ENCODE measurements around the gene SLC35A1.
A peak's percentile ranks its signal among the peaks of the same experiment; 100 is the strongest.
"Not testable (repeated sequence)": the region's sequence is repeated elsewhere in the genome, so short reads cannot be mapped to it uniquely, and the experiment has no call there.

SLC35A1 gene, protein sequence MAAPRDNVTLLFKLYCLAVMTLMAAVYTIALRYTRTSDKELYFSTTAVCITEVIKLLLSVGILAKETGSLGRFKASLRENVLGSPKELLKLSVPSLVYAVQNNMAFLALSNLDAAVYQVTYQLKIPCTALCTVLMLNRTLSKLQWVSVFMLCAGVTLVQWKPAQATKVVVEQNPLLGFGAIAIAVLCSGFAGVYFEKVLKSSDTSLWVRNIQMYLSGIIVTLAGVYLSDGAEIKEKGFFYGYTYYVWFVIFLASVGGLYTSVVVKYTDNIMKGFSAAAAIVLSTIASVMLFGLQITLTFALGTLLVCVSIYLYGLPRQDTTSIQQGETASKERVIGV

DNA sequence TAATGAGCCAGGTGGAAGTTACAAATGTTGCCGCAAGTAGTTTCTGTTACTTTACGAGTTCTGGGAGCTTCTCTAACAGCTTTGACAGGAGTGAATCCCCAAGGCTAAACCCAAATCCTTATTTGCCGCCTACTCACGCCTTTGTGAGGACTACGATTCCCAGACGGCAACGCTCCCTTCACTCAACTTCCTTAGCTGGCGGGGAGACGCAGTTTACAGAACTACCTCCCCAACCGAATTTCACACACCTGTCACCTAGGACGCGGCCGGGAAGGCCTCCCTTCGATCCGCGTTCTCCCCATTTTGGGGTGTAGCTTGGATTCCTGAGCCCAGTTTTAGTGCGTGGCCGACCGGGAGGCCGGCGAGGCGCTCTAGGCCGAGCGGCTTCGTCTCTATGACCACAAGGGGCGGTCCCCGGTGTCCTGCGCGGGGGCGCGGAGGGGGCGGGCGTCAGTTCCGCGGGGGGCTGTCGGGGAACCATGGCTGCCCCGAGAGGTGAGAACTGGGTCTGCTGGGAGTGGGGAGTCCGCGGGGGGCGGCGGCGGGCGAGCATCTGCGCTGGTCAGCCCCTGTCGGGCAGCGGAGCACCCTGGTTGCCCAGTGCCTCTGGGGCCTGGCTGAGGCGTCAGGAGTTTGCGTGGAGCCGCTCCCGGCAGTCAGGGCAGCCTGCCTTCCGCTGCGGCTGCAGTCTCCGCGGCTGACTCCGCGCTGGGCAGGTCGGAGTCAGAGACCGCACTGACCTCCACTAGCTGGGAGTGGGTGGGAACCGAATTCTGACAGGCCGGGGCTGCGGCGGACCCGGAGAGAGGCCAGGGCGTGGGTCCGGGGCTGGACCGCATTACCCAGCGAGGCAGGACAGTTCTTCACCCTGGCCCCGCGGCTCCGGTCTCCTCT is at the start of gene SLC35A1:
SLC35A1 (plus strand) TSS at position 450 of the 894 bp plus-strand sequence; CDS start at position 480, 30 bp downstream.
- peak; percentile 73 to 81 (median 74) for DNase-seq (ENCODE audit: low read depth in 3 of 3)

DNA sequence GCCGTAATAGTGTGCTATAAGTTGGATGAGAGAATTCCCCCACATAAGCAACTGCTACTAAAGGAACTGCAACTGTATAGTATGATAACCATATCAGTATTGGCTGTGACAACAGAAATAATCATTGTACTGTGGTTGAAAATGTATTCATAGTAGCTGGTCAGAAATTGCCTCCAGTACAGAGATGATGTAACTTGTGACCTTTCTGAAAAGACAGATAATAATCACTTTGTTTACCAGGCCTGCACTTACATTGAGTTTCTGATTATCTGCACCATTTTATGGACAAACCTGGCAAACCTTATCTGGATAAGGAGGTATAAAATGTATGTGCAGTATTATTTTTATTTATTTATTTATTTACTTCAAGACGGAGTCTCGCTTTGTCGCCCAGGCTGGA is 46.0 kb upstream of the SLC35A1 start:
- DNase-seq (ENCODE audit: low read depth in 3 of 3), result no peak

DNA sequence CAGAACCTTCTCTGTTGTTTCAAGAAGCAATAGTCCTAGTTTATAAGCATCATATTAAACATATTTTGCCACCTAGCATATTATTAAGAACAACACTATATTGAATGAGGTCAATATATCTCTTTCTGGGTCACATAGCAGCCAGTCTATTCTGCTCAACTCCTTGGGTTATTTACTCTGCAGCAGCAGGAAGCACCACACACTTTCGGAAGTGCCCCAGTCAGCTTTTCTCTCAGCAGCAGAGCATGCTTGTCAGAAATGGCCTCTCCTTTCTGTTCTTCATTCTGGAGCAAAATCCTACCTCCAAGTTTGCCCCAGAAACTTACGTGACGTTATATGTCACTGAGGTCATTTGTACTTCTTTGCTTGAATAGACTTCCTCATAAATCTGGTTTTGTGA is 42.3 kb upstream of the SLC35A1 start:
- no peak for DNase-seq (ENCODE audit: low read depth in 3 of 3)

DNA sequence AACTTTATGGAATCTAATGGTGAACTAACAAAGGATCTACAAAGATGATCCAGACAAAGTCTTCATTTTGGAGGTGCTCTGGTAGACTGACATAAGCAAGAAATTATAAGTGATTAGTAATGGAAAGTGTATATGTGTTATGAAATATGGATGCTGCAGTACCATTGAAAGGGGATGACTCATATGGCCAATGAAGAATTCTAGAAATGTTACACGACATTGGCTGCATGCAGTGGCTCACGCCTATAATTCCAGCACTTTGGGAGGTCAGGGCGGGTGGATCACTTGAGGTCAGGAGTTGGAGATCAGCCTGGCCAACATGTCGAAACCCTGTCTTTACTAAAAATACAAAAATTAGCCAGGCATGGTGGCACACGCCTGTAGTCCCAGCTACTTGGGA is 41.5 kb upstream of the SLC35A1 start:
- DNase-seq (ENCODE audit: low read depth in 3 of 3), result no peak

DNA sequence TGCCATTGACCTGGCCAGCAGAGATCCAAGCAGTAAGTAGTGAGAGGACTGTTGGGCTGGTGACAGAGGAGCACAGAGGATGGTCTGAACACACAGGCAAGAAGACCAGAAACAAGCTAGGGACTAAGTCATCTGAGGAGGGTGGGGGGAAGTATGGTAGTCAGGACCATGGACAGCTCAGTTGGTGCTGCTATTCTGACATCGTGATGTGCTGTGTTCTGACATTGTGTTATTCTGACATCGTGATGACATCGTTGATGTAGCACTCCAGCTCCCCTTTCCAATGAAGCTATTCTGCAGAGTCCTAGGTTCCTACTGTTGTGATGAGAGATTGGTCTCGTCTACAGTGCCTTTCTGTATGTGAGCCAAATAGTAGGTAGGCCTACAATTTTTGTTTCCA is 36.3 kb upstream of the SLC35A1 start:
- peak in 1 of 3 experiments; percentile 5 for DNase-seq (ENCODE audit: low read depth in 3 of 3)

DNA sequence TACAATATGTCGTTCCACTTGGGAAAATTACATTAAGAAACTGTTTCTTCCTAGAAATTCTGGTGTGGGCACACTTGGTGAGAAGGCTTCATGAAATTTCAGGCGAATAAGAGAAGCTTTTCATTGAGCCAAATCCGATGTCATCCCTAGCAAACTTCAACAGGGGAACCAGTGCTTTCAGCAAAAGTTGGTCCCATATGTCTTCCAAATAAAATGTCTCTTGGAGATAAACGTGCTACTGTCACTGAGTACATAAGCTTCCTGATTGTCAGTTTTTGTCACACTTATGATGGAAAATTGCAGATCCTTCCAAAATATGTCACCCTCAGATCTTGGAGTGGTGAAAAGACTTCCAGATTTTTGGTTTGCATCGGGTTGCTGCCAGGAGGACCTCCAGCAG is 31.1 kb upstream of the SLC35A1 start:
- DNase-seq (ENCODE audit: low read depth in 3 of 3), result no peak

DNA sequence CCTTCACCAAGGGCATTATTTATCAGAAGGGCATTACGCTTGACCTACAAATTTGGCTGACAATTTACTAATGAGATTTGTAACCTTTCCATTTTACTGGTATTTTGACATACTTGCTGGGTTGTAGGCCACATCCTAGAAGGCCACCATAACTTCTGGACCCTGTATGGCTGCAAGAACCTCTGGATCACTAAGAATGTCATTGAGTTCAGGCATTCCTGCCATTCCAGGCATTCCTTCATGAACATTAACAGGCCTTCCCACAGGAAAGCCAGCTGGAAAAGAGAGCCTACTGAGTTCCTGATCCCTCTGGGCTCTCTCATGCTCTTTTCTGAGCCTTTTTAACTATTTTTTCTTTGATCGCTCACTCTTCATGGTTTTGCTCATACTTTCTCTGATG is 28.4 kb upstream of the SLC35A1 start:
- DNase-seq (ENCODE audit: low read depth in 3 of 3), result no peak

DNA sequence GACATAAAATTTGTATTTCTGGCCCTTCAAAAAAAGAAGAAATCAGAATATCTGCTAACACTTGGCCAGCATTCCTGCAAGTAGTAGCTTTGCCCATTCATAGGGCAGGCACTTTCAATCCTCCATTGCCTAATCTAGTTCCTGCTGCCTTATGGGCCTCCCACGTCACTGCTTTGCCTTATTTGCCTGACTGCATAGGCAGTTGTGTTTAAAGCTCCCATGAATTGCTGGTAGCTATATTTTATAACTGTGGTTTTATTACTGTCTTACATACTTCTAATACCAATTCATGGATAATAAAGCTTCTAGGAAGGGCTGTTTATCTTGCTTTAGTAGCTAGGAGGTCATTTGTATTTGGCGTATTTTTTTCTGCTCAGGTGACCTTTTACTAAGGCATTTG is 7.7 kb upstream of the SLC35A1 start:
- DNase-seq (ENCODE audit: low read depth in 3 of 3), result no peak

DNA sequence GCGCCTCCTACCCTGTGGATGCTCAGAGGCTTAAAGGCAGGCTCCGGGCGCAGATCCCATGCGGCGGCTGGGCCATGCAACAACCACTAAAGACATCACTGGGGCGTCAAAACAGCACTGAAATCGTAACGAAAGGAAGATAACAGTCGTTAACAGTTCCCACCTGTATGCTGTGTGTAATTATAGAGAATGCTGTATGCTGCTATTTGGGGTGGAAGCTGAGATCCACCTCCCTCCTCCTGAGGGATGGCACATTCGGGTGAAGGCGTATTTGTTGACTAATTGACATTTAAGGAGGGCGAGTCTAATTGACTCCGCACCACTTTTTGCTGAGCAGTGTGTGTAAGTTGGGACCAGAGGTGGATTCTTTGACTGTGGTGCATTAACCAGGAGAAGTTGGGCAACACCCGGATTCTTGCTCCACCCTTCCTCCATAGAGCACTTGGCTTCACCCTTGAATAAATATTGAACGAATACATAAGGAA is 687 bp downstream of the SLC35A1 start:
- DNase-seq (ENCODE audit: low read depth in 3 of 3), result peak in 1 of 3 experiments; percentile 40

DNA sequence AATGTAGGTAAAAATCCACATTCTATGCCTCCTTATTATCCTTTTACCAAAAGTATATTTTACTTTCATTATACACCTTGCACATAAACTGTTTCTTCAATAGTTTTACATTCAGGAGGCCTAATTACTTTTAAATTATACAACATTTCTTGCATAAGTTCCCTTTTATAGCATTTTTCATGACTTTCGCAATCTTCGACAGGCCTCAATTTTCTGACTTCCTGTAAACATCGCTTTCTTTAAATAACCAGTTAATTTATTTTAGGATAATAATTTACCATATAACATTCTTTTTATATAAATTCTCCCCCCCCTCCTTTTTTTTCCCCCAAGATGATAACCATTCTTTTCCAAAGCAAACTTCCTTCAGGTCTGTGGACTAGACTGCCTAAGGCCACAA is 9.2 kb downstream of the SLC35A1 start:
- no peak for DNase-seq (ENCODE audit: low read depth in 3 of 3)

DNA sequence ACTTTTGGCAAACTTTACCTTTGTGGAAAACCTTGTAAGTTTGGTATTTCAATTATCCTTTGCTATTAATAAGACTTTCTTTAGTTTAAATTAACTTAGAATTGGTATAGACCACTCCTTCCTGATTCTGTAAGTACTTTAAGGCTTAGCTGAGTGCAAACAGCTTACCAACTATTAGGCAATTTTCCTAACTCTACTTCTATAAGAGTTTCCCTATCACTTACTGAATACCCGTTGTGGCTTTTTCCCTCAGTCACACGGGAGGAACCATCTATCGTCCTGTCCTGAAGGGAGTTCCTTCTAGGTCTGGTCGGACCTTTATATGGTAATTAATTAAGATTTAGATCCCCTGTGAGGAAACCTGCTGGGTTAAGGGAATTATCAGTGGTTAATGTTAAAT is 9.6 kb downstream of the SLC35A1 start:
- no peak for DNase-seq (ENCODE audit: low read depth in 3 of 3)

DNA sequence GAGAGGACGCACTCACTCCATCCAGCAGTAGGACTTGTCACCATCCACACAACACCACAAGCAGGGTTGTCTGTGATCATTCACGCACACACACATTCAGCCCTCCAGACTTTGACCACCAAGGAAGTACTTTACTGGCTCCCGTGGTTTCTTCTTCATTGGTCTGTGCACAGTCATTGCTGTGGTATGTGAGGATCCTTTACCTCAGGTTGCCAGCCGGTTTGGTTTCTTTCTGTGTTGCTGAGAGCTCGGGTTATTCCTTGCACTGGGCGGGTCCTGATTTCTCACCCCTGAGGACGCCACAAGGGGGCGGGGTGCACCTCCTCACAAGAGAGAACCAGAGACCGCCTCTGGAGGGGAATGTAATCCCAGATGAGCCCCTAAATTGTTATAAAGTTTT is 11.2 kb downstream of the SLC35A1 start:
- no peak for DNase-seq (ENCODE audit: low read depth in 3 of 3)

DNA sequence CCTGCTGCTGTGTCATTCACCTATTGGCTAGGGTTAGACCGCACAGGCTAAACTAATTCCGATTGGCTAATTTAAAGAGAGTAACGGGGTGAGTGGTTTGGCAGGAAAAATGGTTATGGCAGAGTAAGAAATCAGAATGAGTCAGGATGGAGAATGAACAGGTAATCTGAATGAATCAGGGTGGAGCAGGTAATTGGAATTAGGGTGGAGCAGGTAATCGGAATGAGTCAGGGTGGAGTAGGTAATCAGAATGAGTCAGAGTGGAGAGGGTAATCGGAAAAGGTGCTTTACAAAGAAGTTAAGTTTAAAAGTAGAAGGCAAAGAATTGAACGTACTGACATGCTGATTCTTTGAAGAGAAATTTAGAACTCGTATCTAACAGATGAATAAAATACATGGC is 11.7 kb downstream of the SLC35A1 start:
- no peak for DNase-seq (ENCODE audit: low read depth in 3 of 3)

DNA sequence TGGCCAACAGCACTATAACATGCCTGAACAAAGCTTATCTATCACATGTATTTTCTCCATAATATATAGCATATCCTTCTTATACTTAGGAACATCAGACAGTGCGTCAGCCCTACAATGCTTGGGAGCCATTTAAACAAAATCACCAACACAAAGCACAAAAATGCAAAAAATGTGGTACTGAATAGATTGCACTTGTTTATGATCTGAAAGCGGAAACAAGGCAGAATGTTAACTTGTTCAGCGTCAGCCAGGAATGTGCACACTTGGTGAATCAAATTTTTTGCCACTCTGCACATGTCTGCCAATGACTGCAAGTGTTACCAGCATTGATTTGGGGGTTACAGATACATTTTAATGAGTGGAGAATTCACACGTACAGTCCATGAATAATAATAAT is 14.8 kb downstream of the SLC35A1 start:
- no peak for DNase-seq (ENCODE audit: low read depth in 3 of 3)

DNA sequence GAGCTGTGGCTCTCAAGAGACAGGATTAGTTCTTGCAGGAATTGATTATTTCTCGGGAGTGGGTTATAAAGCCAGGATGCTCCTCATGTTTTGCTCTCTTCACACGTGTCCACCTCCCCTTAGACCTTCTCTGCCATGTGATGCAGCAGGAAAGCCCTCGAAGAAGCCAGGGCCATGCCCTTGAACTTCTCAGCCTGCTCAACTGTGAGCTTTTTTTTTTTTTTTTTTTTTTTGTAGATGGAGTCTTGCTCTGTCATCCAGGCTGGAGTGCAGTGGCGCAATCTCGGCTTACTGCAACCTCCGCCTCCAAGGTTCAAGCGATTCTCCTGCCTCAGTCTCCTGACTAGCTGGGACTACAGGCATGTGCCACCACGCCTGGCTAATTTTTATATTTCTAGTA is 16.6 kb downstream of the SLC35A1 start:
- not testable (repeated sequence) for DNase-seq (ENCODE audit: low read depth in 3 of 3)

DNA sequence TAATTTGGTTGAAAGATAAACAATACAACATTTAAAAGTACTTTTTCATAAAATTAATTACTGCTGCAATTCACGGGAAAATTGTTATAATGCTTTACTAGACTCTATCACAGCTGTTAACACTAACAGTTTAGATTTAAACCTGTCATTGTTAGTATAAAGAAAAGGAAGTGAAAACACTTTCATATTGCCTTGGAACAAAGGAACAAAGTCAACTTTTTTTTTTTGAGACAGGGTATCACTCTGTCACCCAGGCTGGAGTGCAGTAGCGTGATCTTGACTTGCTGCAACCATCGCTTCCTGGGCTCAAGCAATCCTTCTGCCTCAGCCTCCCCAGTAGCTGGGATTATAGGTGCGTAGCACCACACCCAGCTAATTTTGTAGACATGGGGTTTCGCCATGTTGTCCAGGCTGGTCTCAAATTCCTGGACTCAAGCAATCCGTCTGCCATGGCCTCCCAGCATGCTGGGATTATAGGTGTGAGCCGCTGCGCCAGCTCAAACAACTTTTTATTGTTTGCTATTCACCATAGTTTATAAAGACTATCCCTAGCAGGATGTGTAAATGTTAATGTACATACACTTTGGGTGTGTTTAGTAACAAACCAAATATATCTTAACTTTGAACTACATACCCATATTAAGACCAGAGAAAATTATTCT is 22.1 kb downstream of the SLC35A1 start:
- DNase-seq (ENCODE audit: low read depth in 3 of 3), result no peak

DNA sequence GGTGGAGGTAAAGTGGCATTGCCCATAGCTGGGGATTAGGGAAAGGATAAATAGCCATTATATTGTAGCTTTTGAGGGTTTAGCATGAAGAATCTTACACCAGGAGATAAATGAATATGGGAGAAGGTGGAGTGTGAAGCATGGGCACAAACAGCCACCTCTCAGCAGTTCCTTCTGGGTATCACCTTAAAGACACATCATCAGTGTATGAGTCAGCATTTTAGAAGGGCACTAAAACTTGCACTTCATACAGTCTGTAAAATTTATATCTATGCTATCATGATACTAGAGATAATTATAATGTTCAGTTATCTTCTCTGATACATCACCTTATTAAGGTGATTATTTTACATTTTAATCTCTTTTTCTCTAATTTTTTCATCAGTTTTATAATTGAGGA is 25.3 kb downstream of the SLC35A1 start:
- no peak for DNase-seq (ENCODE audit: low read depth in 3 of 3)

DNA sequence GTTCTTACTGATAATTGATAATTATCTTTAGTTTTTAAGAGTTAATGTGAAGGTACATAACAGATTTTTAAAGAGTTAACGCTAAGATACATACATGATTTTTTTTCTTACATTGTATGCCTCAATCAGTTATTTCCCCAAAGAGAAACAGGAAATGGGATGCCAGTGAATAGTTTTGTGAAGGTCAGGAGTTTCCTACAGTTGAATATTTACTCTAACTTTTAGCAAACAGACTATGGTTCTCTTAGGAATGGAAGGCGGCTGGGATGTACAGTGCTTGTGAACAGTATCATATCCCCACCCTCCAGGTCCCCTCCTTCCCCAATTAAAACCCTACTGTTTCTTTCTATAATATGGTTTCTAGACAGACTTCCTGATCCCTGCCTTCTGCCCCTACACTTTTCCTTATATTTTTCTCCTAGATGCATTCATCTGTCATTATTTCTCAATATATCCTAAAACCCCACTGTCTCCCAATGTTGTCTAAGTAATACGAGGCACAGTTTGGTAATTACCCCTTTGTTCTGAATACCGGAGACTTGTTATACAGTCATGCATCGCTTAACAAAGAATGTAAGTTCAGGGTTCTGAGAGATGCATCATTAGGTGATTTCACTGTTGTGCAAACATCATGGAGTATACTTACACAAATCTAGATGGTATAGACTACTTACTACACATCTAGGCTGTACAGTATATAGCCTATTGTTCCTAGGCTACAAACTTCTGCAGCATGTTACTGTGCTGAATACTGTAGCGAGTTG is 29.2 kb downstream of the SLC35A1 start:
- DNase-seq (ENCODE audit: low read depth in 3 of 3), result no peak

DNA sequence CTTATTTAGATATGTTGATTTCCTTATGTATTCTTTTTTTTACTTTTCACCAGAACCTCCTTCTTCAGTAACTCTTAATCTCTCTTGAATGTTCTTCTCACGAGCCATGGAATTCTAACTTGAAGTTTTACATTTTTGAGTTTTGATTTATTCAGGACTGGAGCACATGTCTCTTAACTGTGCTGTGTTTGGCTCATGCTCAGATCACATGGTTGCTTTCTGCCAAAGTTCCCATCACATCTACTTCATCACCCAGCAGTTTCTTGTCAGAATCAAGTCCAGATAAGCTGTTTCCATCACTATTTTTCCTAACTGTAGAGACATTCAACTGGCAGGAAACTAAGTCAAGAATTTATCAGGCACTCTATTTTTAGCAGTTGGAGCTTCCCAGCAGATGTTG is 31.7 kb downstream of the SLC35A1 start:
- no peak for DNase-seq (ENCODE audit: low read depth in 3 of 3)

DNA sequence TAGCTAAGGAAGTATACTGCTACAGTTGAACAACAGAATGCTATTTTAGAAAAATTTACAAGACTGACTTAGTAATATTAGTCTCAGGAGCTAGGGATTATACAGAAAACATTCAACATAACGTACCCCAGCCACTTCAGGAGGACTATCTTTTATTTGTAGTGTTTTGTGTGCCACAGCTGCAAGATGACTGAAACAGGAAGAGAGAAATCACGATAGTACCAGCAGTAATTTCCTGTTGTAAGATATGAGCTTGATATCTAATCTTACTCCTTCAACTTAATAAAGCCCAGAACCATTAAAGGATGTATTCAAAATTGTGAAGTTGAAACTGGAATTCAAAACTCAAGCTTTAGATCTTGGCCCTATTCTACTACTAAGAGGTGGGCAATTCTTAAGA is 42.1 kb downstream of the SLC35A1 start:
- DNase-seq (ENCODE audit: low read depth in 3 of 3), result no peak

DNA sequence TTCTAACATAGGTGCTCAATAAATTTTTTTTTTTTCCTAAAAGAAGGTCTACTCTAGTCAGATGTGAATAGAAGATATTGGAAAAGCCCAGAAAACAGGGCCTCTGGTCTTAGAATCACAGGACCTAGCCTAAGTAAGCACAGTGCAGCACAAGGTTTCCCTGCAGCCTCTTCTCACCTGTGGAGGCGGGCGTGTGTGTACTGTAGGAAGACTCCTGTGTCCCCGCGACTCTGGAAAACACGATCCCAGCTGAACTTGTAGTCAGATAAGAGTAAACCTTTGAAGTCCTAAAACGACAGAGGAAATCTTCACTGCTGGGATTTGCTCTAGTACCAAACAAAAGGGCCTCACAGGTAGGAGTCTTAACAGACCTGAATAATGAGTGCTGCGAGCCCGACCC is 45.7 kb downstream of the SLC35A1 start:
- no peak for DNase-seq (ENCODE audit: low read depth in 3 of 3)

DNA sequence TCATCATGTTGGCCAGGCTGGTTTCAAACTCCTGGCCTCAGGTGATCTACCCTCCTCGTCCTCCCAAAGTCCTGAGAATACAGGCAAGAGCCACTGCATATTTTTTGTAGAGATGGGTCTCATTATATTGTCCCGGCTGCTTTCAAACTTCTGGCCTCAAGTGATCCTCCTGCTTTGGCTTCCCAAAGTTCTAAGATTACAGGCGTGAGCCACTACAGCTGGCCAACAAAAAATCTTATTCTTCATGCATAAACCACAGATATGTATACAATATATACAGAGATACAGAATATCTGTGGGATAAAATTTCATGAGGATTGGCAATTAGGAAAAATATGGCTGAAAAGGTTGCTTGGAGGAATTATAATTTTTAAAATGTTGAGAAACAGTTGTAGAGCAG is 49.9 kb downstream of the SLC35A1 start:
- no peak for DNase-seq (ENCODE audit: low read depth in 3 of 3)
